Neuronal stem cell (in vitro differentiated cells): Measurements from ENCODE around the gene KANSL1. TPM values are rescaled to one million over a fixed set of nuclear protein-coding genes. Genes with fewer than 3 reads are reported as not detected.
"Not testable (repeated sequence)": the region's sequence is repeated elsewhere in the genome, so short reads cannot be mapped to it uniquely, and the experiment has no call there.

Source experiments
- DNase-seq: peaks from one replicate; pipeline ENCODE4 v3.0.0-alpha.2; 2013; ENCODE audit warnings: low spot score
- H2AFZ ChIP-seq: one replicate; pipeline ENCODE4 v1.6.1; 2013; ENCODE audit warnings: mild to moderate bottlenecking, low read length, inconsistent platforms
- H2AK5ac ChIP-seq: 2 replicates; pipeline ENCODE4 v1.6.1; 2013; ENCODE audit warnings: low read depth, mild to moderate bottlenecking, inconsistent platforms, low read length, moderate library complexity, mixed read lengths
- H2BK120ac ChIP-seq: 2 replicates; pipeline ENCODE4 v1.6.1; 2013; ENCODE audit warnings: low read depth, mild to moderate bottlenecking, inconsistent platforms, low read length, moderate library complexity, mixed read lengths
- H2BK12ac ChIP-seq: one replicate; pipeline ENCODE4 v1.6.1; 2013; ENCODE audit warnings: low read length, inconsistent platforms
- H2BK15ac ChIP-seq: 2 replicates; pipeline ENCODE4 v1.6.1; 2013; ENCODE audit warnings: mild to moderate bottlenecking, low read length, inconsistent platforms, mixed read lengths
- H2BK5ac ChIP-seq: one replicate; pipeline ENCODE4 v1.6.1; 2013; ENCODE audit warnings: inconsistent platforms, mild to moderate bottlenecking, low read length, moderate library complexity
- H3K14ac ChIP-seq: one replicate; pipeline ENCODE4 v1.6.1; 2013; ENCODE audit warnings: low read length, inconsistent platforms
- H3K18ac ChIP-seq: 2 replicates; pipeline ENCODE4 v1.6.1; 2013; ENCODE audit warnings: low read length, inconsistent platforms
- H3K23ac ChIP-seq: 2 replicates; pipeline ENCODE4 v1.6.1; 2013; ENCODE audit warnings: low read depth, mild to moderate bottlenecking, mixed read lengths, low read length, inconsistent platforms; ENCODE audit not compliant: poor library complexity
- H3K27ac ChIP-seq: replicated peaks from 3 replicates; pipeline ENCODE4 v1.5.1; 2013; ENCODE audit warnings: low read length, inconsistent platforms
- H3K27me3 ChIP-seq, 3 experiments: 2 replicates each; pipeline ENCODE4 v1.6.1; 2013; ENCODE audit warnings: low read length in 3 of 3, mild to moderate bottlenecking in 2 of 3, inconsistent platforms in 1 of 3, low read depth in 1 of 3, mixed read lengths in 1 of 3, moderate library complexity in 1 of 3; ENCODE audit not compliant: control insufficient read depth in 3 of 3, insufficient read depth in 3 of 3
- H3K36me3 ChIP-seq, 2 donors: replicated peaks in 1 of 2; 2 replicates each; pipeline ENCODE4 v1.6.1; 2013; ENCODE audit warnings: low read length in 2 of 2; ENCODE audit not compliant: control insufficient read depth in 2 of 2, insufficient read depth in 2 of 2
- H3K4ac ChIP-seq: 2 replicates; pipeline ENCODE4 v1.6.1; 2013; ENCODE audit warnings: inconsistent platforms, mild to moderate bottlenecking, low read length, moderate library complexity
- H3K4me1 ChIP-seq, 2 donors: 1 replicate in 1 of 2; 2 replicates in 1 of 2; pipeline ENCODE4 v1.6.1; 2013; ENCODE audit warnings: low read length in 2 of 2, low read depth in 1 of 2; ENCODE audit not compliant: control insufficient read depth in 2 of 2, insufficient read depth in 1 of 2
- H3K4me2 ChIP-seq: one replicate; pipeline ENCODE4 v1.6.1; 2013; ENCODE audit warnings: mild to moderate bottlenecking, low read length, inconsistent platforms; ENCODE audit not compliant: insufficient read depth, poor library complexity, severe bottlenecking
- H3K4me3 ChIP-seq, 2 donors: 2 replicates each; pipeline ENCODE4 v1.5.1; 2013; ENCODE audit warnings: low read length in 2 of 2, mild to moderate bottlenecking in 2 of 2, inconsistent platforms in 1 of 2, moderate library complexity in 1 of 2
- H3K79me1 ChIP-seq: one replicate; pipeline ENCODE4 v1.6.1; 2013; ENCODE audit warnings: low read depth, mild to moderate bottlenecking, inconsistent platforms, low read length, moderate library complexity
- H3K9ac ChIP-seq: one replicate; pipeline ENCODE4 v1.6.1; 2013; ENCODE audit warnings: mild to moderate bottlenecking, low read depth, low read length, inconsistent platforms; ENCODE audit not compliant: poor library complexity
- H3K9me3 ChIP-seq, 2 donors: replicated peaks in 1 of 2; 2 replicates each; pipeline versions ENCODE3 to v1.6.1; 2013; ENCODE audit warnings: low read length in 2 of 2, mild to moderate bottlenecking in 2 of 2, inconsistent platforms in 1 of 2, low read depth in 1 of 2, mixed read lengths in 1 of 2, moderate library complexity in 1 of 2; ENCODE audit not compliant: control insufficient read depth in 2 of 2, insufficient read depth in 1 of 2
- H4K8ac ChIP-seq: one replicate; pipeline ENCODE4 v1.6.1; 2013; ENCODE audit warnings: low read depth, mild to moderate bottlenecking, inconsistent platforms, low read length, moderate library complexity
- H4K91ac ChIP-seq: one replicate; pipeline ENCODE4 v1.6.1; 2013; ENCODE audit warnings: low read length, low read depth, mild to moderate bottlenecking, inconsistent platforms; ENCODE audit not compliant: poor library complexity
- WGBS, 2 donors: extraction: QIAGEN DNeasy Blood & Tissue Kit; methylation state at CpG; one replicate each; pipeline ENCODE4 v1.1.7; 2013; ENCODE audit warnings: missing lambda C conversion rate in 2 of 2, mixed read lengths in 1 of 2; ENCODE audit not compliant: insufficient read length in 2 of 2, insufficient replicate concordance in 1 of 2; ENCODE audit errors: extremely low coverage in 2 of 2; 5-methylcytosine and 5-hydroxymethylcytosine counted together
- polyA plus RNA-seq, 2 experiments: library from polyadenylated mRNA; stranded (reverse); fragments of 200-250 nt; gene quantifications; one replicate each; pipeline ENCODE4 v1.2.3, GENCODE V29; 2013

The KANSL1 gene, protein sequence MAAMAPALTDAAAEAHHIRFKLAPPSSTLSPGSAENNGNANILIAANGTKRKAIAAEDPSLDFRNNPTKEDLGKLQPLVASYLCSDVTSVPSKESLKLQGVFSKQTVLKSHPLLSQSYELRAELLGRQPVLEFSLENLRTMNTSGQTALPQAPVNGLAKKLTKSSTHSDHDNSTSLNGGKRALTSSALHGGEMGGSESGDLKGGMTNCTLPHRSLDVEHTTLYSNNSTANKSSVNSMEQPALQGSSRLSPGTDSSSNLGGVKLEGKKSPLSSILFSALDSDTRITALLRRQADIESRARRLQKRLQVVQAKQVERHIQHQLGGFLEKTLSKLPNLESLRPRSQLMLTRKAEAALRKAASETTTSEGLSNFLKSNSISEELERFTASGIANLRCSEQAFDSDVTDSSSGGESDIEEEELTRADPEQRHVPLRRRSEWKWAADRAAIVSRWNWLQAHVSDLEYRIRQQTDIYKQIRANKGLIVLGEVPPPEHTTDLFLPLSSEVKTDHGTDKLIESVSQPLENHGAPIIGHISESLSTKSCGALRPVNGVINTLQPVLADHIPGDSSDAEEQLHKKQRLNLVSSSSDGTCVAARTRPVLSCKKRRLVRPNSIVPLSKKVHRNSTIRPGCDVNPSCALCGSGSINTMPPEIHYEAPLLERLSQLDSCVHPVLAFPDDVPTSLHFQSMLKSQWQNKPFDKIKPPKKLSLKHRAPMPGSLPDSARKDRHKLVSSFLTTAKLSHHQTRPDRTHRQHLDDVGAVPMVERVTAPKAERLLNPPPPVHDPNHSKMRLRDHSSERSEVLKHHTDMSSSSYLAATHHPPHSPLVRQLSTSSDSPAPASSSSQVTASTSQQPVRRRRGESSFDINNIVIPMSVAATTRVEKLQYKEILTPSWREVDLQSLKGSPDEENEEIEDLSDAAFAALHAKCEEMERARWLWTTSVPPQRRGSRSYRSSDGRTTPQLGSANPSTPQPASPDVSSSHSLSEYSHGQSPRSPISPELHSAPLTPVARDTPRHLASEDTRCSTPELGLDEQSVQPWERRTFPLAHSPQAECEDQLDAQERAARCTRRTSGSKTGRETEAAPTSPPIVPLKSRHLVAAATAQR (N-terminal part only)
- 50.1 TPM for polyA plus RNA-seq (2013, experiment 1 of 2)
- 49.2 TPM for polyA plus RNA-seq (2013, experiment 2 of 2)

DNA sequence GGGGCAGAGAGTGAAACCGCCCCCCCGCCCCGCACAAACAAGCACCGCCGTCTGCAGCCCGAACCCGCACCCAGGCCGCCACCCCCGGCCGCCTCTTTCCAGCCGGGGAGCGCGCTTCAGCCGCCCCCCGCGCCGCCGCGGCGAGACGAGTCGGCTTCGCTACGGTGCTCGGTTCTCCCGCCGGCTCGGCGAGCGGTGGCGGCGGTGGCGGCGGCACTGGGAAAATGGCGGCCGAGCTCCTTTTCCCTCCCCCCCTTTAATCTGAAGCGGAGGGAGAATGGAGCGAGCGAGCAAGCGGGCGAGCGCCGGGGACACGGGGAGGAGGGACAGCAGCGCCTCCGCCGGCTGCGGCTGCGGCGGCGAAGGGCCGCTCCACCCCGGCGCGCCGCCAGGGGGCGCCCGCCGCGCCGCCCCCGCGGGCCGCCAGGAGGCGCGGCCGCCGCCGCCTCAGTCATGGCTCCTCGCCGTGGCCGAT lies at the start of gene KANSL1:
Gene KANSL1, minus strand, starts transcription at position 279 of the 475 bp plus-strand sequence. CDS start 21,286 bp downstream, outside the sequence.
- Histone ChIP-seq H2BK5ac (peak within 1 kb of the TSS; percentile 97), H4K8ac (peak within 1 kb of the TSS; percentile 58), H2BK15ac (peak within 1 kb of the TSS; percentile 71), H3K4ac (peak within 1 kb of the TSS; percentile 99), H2AK5ac (peak within 1 kb of the TSS; percentile 76), H3K27me3 (no peaks in the 10 kb centered on the region), H3K4me3 (peak within 1 kb of the TSS; percentile 81 to 89), H2BK12ac (no peak within 1 kb of the TSS), H3K4me2 (peak within 1 kb of the TSS; percentile 98), H2AFZ (peak within 1 kb of the TSS; percentile 94), H2BK120ac (peak within 1 kb of the TSS; percentile 77), H3K4me1 (peaks cover 2 to 14% of the 10 kb centered on the region in 2 donors), H3K9ac (peak within 1 kb of the TSS; percentile 100), H3K9me3 (peaks cover 2 to 8% of the 10 kb centered on the region in 2 donors), H3K14ac (peak within 1 kb of the TSS; percentile 99), H3K36me3 (peaks cover 0 to 31% of the 10 kb centered on the region in 2 donors), H3K79me1 (peaks cover 2% of the 10 kb centered on the region), H3K18ac (peak within 1 kb of the TSS; percentile 100), H3K27ac (peak within 1 kb of the TSS; percentile 99), H4K91ac (peak within 1 kb of the TSS; percentile 94), H3K23ac (peak within 1 kb of the TSS; percentile 100)
- WGBS, 2 donors = no CpG with 5 or more reads among the region's 72 CpGs
- DNase-seq = peak; percentile 97

DNA sequence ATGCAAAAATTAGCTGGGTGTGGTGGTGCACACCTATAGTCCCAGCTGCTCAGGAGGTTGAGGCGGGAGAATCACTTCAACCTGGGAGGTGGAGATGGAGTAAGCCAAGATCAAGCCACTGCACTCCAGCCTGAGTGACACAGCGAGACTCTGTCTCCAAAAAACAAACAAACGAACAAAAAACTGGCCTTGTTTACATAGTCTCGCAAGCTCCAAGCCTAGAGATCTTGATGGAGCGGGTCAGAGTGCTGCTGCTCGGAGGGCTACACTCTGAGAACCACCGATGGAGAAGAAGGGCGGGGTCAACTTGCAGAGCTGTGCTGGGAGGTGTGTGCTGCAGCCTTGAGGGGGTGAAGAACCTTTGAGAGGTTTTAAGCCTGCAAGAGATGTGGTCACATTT lies 38.1 kb upstream of the KANSL1 start:
- H3K4ac ChIP-seq, H3K9me3 ChIP-seq, H3K14ac ChIP-seq, H3K4me3 ChIP-seq, H3K9ac ChIP-seq, H2AFZ ChIP-seq, H3K4me2 ChIP-seq, H2BK12ac ChIP-seq, H3K4me1 ChIP-seq, H4K91ac ChIP-seq, H3K27me3 ChIP-seq, H2BK5ac ChIP-seq, H3K18ac ChIP-seq, H3K27ac ChIP-seq, H3K23ac ChIP-seq, DNase-seq, H2BK15ac ChIP-seq, H2BK120ac ChIP-seq, H4K8ac ChIP-seq, H2AK5ac ChIP-seq, H3K79me1 ChIP-seq, H3K36me3 ChIP-seq: not testable (repeated sequence)
- WGBS, 2 donors = no CpG with 5 or more reads among the region's 8 CpGs

DNA sequence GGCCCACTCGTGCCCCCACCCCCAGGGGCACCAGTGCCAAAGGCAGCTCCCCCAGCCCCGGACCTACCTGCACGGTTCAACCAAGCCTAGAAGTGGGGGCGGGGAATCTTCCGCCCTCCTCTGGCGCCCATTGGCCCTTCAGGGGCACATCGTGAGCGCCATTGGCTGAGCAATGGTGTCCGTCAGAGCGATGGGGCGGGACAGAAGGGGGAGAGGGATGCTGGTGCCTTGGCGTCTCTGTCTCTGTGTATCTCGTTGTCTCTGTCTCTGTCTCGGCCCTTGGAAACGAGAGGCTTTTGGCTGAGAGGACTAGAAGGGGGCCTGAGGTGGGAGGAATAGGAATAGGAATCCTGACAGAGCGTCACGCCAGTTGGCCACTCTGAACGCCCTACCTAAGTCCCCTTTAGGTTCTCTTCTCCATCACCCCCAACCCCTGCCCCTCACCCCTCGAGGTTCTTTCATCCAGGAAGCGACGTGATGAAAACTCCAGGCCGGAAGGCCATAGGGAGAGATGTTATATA lies 32.1 kb upstream of the KANSL1 start:
- not testable (repeated sequence) for H3K23ac ChIP-seq, H2BK120ac ChIP-seq, H3K4ac ChIP-seq, H4K91ac ChIP-seq, H2BK12ac ChIP-seq, H3K4me2 ChIP-seq, H3K4me1 ChIP-seq, H3K27ac ChIP-seq, H2AK5ac ChIP-seq, H3K9me3 ChIP-seq, H3K14ac ChIP-seq, H3K79me1 ChIP-seq, H2BK5ac ChIP-seq, H2BK15ac ChIP-seq, H3K18ac ChIP-seq, H3K27me3 ChIP-seq, H4K8ac ChIP-seq
- peaks cover 4 to 11% of the 10 kb centered on the region in 2 donors for H3K36me3 ChIP-seq
- WGBS, 2 donors = no CpG with 5 or more reads among the region's 22 CpGs
- peak overlapping the region; percentile 89 for H2AFZ ChIP-seq
- H3K9ac ChIP-seq = peak overlapping the region; percentile 70
- DNase-seq = peak; percentile 94
- H3K4me3 ChIP-seq = peak overlapping the region; percentile 40 to 86
